Stimulated activated effector memory CD8-positive, alpha-beta T cell treated with anti-CD3 and anti-CD28 coated beads, Interleukin-12 subunit alpha, Interleukin-12 subunit beta, amount 100 ng/mL, for 72 hours (primary cell): ENCODE data around the gene LGI4.
A peak's percentile ranks its signal among the peaks of the same experiment; 100 is the strongest.

ENCODE experiments used
- ATAC-seq: fragments of 150-1000 bp; cut with Tn5 transposase; 2 replicates; pipeline ENCODE4 v1.10.0; 2021
- DNase-seq, 2 donors: peaks; one replicate each; pipeline ENCODE4 v3.0.0; 2021 to 2022; ENCODE audit warnings: low spot score in 2 of 2
- H3K27ac Mint-ChIP-seq: one replicate; pipeline ENCODE4 v1.8.0; 2022; ENCODE audit warnings: mild to moderate bottlenecking, mixed read lengths
- H3K36me3 Mint-ChIP-seq: one replicate; pipeline ENCODE4 v1.8.0; 2022; ENCODE audit warnings: mild to moderate bottlenecking, mixed read lengths
- H3K4me1 Mint-ChIP-seq: one replicate; pipeline ENCODE4 v1.8.0; 2022; ENCODE audit warnings: mixed read lengths
- H3K4me3 Mint-ChIP-seq: one replicate; pipeline ENCODE4 v1.8.0; 2022; ENCODE audit warnings: mild to moderate bottlenecking, mixed read lengths
- H3K9me3 Mint-ChIP-seq: one replicate; pipeline ENCODE4 v1.8.0; 2022; ENCODE audit warnings: mixed read lengths

Gene LGI4

GRCh38 chr19:35134601-35135242 is at the start of gene LGI4:
LGI4 (minus strand) TSS chr19:35135059; CDS start chr19:35134680, 379 bp downstream.
- no peaks in the 10 kb centered on the region for H3K36me3 Mint-ChIP-seq
- ATAC-seq (no peak), DNase-seq (no peak)
- peaks cover 3% of the 10 kb centered on the region for H3K9me3 Mint-ChIP-seq
- H3K4me1 Mint-ChIP-seq: peaks cover 14% of the 10 kb centered on the region
- H3K4me3 Mint-ChIP-seq: no peak within 1 kb of the TSS
- no peak within 1 kb of the TSS for H3K27ac Mint-ChIP-seq

- Mint-ChIP-seq H3K9me3 (peaks cover 3% of the 10 kb centered on the region), H3K36me3 (no peaks in the 10 kb centered on the region), H3K27ac (no peak overlapping the region), H3K4me3 (no peak overlapping the region), H3K4me1 (peaks cover 9% of the 10 kb centered on the region)
- ATAC-seq (no peak), DNase-seq (no peak)
These were observed 49.4 kb upstream of the LGI4 start for GRCh38 chr19:35184267-35184666.

GRCh38 chr19:35181387-35181786 is 46.5 kb upstream of the LGI4 start:
- Mint-ChIP-seq H3K4me3 (no peak overlapping the region), H3K9me3 (no peaks in the 10 kb centered on the region), H3K4me1 (peaks cover 11% of the 10 kb centered on the region), H3K36me3 (no peaks in the 10 kb centered on the region), H3K27ac (no peak overlapping the region)
- DNase-seq: no peak
- no peak for ATAC-seq

GRCh38 chr19:35179830-35180229 is 45.0 kb upstream of the LGI4 start:
- H3K27ac Mint-ChIP-seq: no peak overlapping the region
- no peaks in the 10 kb centered on the region for H3K36me3 Mint-ChIP-seq
- H3K9me3 Mint-ChIP-seq: no peaks in the 10 kb centered on the region
- DNase-seq: peak in 1 of 2 donors; percentile 26
- H3K4me1 Mint-ChIP-seq: peaks cover 11% of the 10 kb centered on the region
- no peak for ATAC-seq
- no peak overlapping the region for H3K4me3 Mint-ChIP-seq

- Mint-ChIP-seq H3K4me3 (no peak overlapping the region), H3K27ac (no peak overlapping the region), H3K4me1 (peaks cover 11% of the 10 kb centered on the region), H3K36me3 (no peaks in the 10 kb centered on the region), H3K9me3 (no peaks in the 10 kb centered on the region)
- ATAC-seq (no peak), DNase-seq (peak in 1 of 2 donors; percentile 12)
These were observed 43.8 kb upstream of the LGI4 start for GRCh38 chr19:35178701-35179100.

- H3K9me3 Mint-ChIP-seq: no peaks in the 10 kb centered on the region
- DNase-seq (peak in 1 of 2 donors; percentile 43), ATAC-seq (no peak)
- H3K27ac Mint-ChIP-seq: peak overlapping the region; percentile 38
- no peak overlapping the region for H3K4me3 Mint-ChIP-seq
- H3K4me1 Mint-ChIP-seq: peaks cover 11% of the 10 kb centered on the region
- no peaks in the 10 kb centered on the region for H3K36me3 Mint-ChIP-seq
These were observed 42.8 kb upstream of the LGI4 start for GRCh38 chr19:35177377-35178274.

- H3K4me1 Mint-ChIP-seq: peaks cover 11% of the 10 kb centered on the region
- peaks cover 10% of the 10 kb centered on the region for H3K36me3 Mint-ChIP-seq
- H3K4me3 Mint-ChIP-seq: no peak overlapping the region
- no peaks in the 10 kb centered on the region for H3K9me3 Mint-ChIP-seq
- H3K27ac Mint-ChIP-seq: no peak overlapping the region
- DNase-seq (no peak), ATAC-seq (no peak)
These were observed 41.3 kb upstream of the LGI4 start for GRCh38 chr19:35176181-35176570.

- H3K36me3 Mint-ChIP-seq: peaks cover 30% of the 10 kb centered on the region
- H3K4me1 Mint-ChIP-seq: peaks cover 13% of the 10 kb centered on the region
- H3K27ac Mint-ChIP-seq: no peak overlapping the region
- ATAC-seq (no peak), DNase-seq (no peak)
- H3K4me3 Mint-ChIP-seq: no peak overlapping the region
- H3K9me3 Mint-ChIP-seq: no peaks in the 10 kb centered on the region
These were observed 39.4 kb upstream of the LGI4 start for GRCh38 chr19:35174226-35174625.

- DNase-seq (no peak), ATAC-seq (no peak)
- Mint-ChIP-seq H3K4me3 (no peak overlapping the region), H3K4me1 (peaks cover 31% of the 10 kb centered on the region), H3K27ac (peak overlapping the region; percentile 74), H3K36me3 (peaks cover 55% of the 10 kb centered on the region), H3K9me3 (no peaks in the 10 kb centered on the region)
These were observed 36.9 kb upstream of the LGI4 start for GRCh38 chr19:35171730-35172129.

GRCh38 chr19:35170359-35171061 is 35.7 kb upstream of the LGI4 start:
- DNase-seq (no peak), ATAC-seq (no peak)
- Mint-ChIP-seq H3K27ac (peak overlapping the region; percentile 73), H3K9me3 (peaks cover 5% of the 10 kb centered on the region), H3K36me3 (peaks cover 67% of the 10 kb centered on the region), H3K4me3 (no peak overlapping the region), H3K4me1 (peaks cover 43% of the 10 kb centered on the region)

- ATAC-seq (peak; percentile 48), DNase-seq (peak in 1 of 2 donors; percentile 42)
- Mint-ChIP-seq H3K4me3 (no peak overlapping the region), H3K36me3 (peaks cover 78% of the 10 kb centered on the region), H3K4me1 (peaks cover 46% of the 10 kb centered on the region), H3K27ac (peak overlapping the region; percentile 73), H3K9me3 (peaks cover 7% of the 10 kb centered on the region)
These were observed 34.5 kb upstream of the LGI4 start for GRCh38 chr19:35169221-35169995.

- Mint-ChIP-seq H3K9me3 (peaks cover 11% of the 10 kb centered on the region), H3K36me3 (peaks cover 90% of the 10 kb centered on the region), H3K27ac (peak overlapping the region; percentile 84), H3K4me1 (peaks cover 52% of the 10 kb centered on the region), H3K4me3 (no peak overlapping the region)
- DNase-seq (peak in 1 of 2 donors; percentile 41), ATAC-seq (no peak)
These were observed 33.3 kb upstream of the LGI4 start for GRCh38 chr19:35168196-35168595.

GRCh38 chr19:35167251-35168119 is 32.6 kb upstream of the LGI4 start:
- Mint-ChIP-seq H3K4me1 (peaks cover 52% of the 10 kb centered on the region), H3K27ac (peak overlapping the region; percentile 84), H3K4me3 (no peak overlapping the region), H3K36me3 (peaks cover 97% of the 10 kb centered on the region), H3K9me3 (peaks cover 11% of the 10 kb centered on the region)
- DNase-seq (peak in 1 of 2 donors; percentile 40), ATAC-seq (no peak)
